HG02763 (cell line): ENCODE results near the gene XG.

Source experiments
- ATAC-seq: cut with Tn5 transposase; IDR thresholded peaks from one replicate; pipeline ENCODE4 v1.9.1; 2021; ENCODE audit warnings: mild to moderate bottlenecking, moderate library complexity; ENCODE audit not compliant: unreplicated experiment

XG gene

DNA sequence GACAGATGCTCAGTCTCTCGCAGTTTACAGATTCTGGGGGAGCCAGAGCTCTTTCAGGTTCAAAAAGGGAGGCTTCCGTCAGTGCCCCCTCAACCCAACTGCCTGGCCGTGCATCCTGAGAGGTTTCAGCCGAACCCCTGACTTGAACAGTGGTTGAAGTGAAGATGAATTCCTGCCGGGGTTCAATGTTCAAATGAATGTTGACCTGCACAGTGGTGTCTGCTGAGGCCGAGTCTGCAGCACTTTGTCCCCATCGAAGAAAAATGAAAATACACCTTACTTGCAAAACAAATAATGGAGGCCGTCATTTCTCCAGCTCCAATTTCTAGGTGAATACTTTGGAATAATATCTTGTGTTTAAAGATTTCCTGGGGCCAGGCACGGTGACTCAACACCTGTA, 110.6 kb downstream of the XG start:
- ATAC-seq, result no peak

DNA sequence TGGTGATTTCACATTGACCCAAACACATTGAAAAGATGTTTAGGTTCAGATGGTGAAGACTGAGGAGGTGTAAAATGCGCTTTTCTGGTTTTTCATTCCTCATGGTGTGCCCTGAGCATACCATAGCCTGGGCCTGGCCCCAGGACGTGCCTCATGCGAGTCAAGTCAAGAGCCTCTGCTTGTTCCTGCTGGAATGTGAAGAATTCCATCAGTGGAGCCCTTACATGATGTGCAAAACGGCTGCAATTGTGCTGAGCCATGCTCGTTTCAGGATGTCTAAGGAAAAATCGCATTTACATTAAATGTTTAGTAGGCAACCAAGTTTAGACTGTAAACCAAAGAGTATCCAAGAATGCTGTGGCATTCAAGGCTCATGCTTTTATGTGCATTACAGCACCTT, 111.8 kb downstream of the XG start:
- ATAC-seq, result no peak
